Nephron progenitor cell (in vitro differentiated cells): ENCODE results near the gene FAM227B.
"Not testable (repeated sequence)": the region's sequence is repeated elsewhere in the genome, so short reads cannot be mapped to it uniquely, and the experiment has no call there.

Experiments used
- DNase-seq: peaks from one replicate; pipeline ENCODE4 v3.0.0; 2021
- H3K27ac Mint-ChIP-seq: 2 replicates; pipeline ENCODE4 v1.8.0; 2021; ENCODE audit warnings: mild to moderate bottlenecking, moderate library complexity, mixed read lengths
- H3K27me3 Mint-ChIP-seq: 2 replicates; pipeline ENCODE4 v1.8.0; 2021; ENCODE audit warnings: mild to moderate bottlenecking, low read depth, mixed read lengths; ENCODE audit not compliant: poor library complexity
- H3K36me3 Mint-ChIP-seq: 2 replicates; pipeline ENCODE4 v1.8.0; 2021; ENCODE audit warnings: low read depth, mixed read lengths
- H3K4me1 Mint-ChIP-seq: 2 replicates; pipeline ENCODE4 v1.8.0; 2021; ENCODE audit warnings: mixed read lengths
- H3K4me3 Mint-ChIP-seq: 2 replicates; pipeline ENCODE4 v1.8.0; 2021; ENCODE audit warnings: mild to moderate bottlenecking, moderate library complexity, mixed read lengths
- H3K9me3 Mint-ChIP-seq: 2 replicates; pipeline ENCODE4 v1.8.0; 2021; ENCODE audit warnings: mild to moderate bottlenecking, moderate library complexity, mixed read lengths
- CTCF ChIP-seq: fragments of 200-600 bp; sonication (generic); IDR thresholded peaks from 2 replicates; pipeline ENCODE4 v1.5.0; 2021; ENCODE audit warnings: antibody characterized with exemption

Gene FAM227B

GRCh38 chr15:49620658-49621368, at the start of gene FAM227B, which contains the start of gene DTWD1:
FAM227B (minus strand) TSS chr15:49620818; CDS start chr15:49615171, 5,647 bp downstream.
DTWD1 (plus strand) TSS chr15:49621048; CDS start chr15:49625168, 4,120 bp downstream.
- peaks cover 70% of the 10 kb centered on the region for H3K36me3 Mint-ChIP-seq
- H3K9me3 Mint-ChIP-seq, result peaks cover 32% of the 10 kb centered on the region
- H3K4me1 Mint-ChIP-seq, result peaks cover 47% of the 10 kb centered on the region
- peak within 1 kb of the TSS; percentile 99 for H3K27ac Mint-ChIP-seq
- no peak for TF ChIP-seq CTCF
- peak within 1 kb of the TSS; percentile 92 for H3K4me3 Mint-ChIP-seq
- H3K27me3 Mint-ChIP-seq, result no peaks in the 10 kb centered on the region
- peak; percentile 91 for DNase-seq

GRCh38 chr15:49669288-49669687, 48.7 kb upstream of the FAM227B start:
- Mint-ChIP-seq H3K4me3 (no peak overlapping the region), H3K4me1 (peaks cover 3% of the 10 kb centered on the region), H3K27ac (no peak overlapping the region), H3K27me3 (no peaks in the 10 kb centered on the region), H3K36me3 (no peaks in the 10 kb centered on the region), H3K9me3 (no peaks in the 10 kb centered on the region)
- no peak for DNase-seq
- TF ChIP-seq CTCF, result no peak

GRCh38 chr15:49666486-49666885, 45.9 kb upstream of the FAM227B start:
- H3K27ac Mint-ChIP-seq, result not testable (repeated sequence)

GRCh38 chr15:49664716-49665115, 44.1 kb upstream of the FAM227B start:
- no peaks in the 10 kb centered on the region for H3K4me1 Mint-ChIP-seq
- no peak overlapping the region for H3K4me3 Mint-ChIP-seq
- no peak for DNase-seq
- H3K27me3 Mint-ChIP-seq, result no peaks in the 10 kb centered on the region
- no peaks in the 10 kb centered on the region for H3K9me3 Mint-ChIP-seq
- no peak for TF ChIP-seq CTCF
- no peak overlapping the region for H3K27ac Mint-ChIP-seq
- H3K36me3 Mint-ChIP-seq, result no peaks in the 10 kb centered on the region

More at GRCh38 chr15:49666486-49666885, 45.9 kb upstream of the FAM227B start:
- H3K27me3 Mint-ChIP-seq, H3K9me3 Mint-ChIP-seq, H3K4me1 Mint-ChIP-seq, DNase-seq, H3K36me3 Mint-ChIP-seq, H3K4me3 Mint-ChIP-seq: not testable (repeated sequence)

- H3K4me3 Mint-ChIP-seq, result no peak overlapping the region
- H3K36me3 Mint-ChIP-seq, result peaks cover 44% of the 10 kb centered on the region
- H3K27me3 Mint-ChIP-seq, result peaks cover 4% of the 10 kb centered on the region
- DNase-seq, result no peak
- H3K9me3 Mint-ChIP-seq, result peaks cover 59% of the 10 kb centered on the region
- TF ChIP-seq CTCF, result no peak
- H3K4me1 Mint-ChIP-seq, result no peaks in the 10 kb centered on the region
- no peak overlapping the region for H3K27ac Mint-ChIP-seq
Observed at GRCh38 chr15:49656734-49657133, 36.1 kb upstream of the FAM227B start.

- peaks cover 4% of the 10 kb centered on the region for H3K27me3 Mint-ChIP-seq
- H3K4me3 Mint-ChIP-seq, result no peak overlapping the region
- H3K4me1 Mint-ChIP-seq, result peaks cover 5% of the 10 kb centered on the region
- peaks cover 51% of the 10 kb centered on the region for H3K36me3 Mint-ChIP-seq
- peaks cover 53% of the 10 kb centered on the region for H3K9me3 Mint-ChIP-seq
- no peak overlapping the region for H3K27ac Mint-ChIP-seq
- no peak for DNase-seq
- no peak for TF ChIP-seq CTCF
Observed at GRCh38 chr15:49652922-49653321, 32.3 kb upstream of the FAM227B start.
